Measurements from ENCODE around the gene MECR.

DNA sequence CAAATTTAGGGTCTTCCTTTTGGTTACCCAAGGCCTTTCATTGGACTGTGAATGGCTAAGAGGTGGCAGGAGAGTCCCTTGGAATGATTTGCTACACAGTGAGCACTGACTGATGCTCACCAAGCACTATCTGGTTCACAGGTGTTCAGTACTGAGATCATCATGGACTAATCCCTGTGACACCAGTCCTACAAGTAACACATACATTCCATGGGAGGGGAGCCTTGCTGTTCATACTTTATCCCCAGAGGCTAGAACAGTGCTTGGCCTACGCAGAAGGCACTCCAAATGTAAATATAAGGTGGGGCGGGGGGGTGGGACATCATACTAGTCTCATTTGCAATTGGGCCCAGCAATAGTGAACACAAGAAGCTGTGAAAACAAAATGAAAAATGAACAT lies 86.6 kb downstream of the MECR start:
- TF ChIP-seq CTCF (IDR thresholded peaks at IDR 0.05) (no peak), POLR2A (IDR thresholded peaks at IDR 0.05) (no peak), POLR2AphosphoS5 (IDR thresholded peaks at IDR 0.05; ENCODE audit: insufficient read depth in 1 of 2, low read depth in 1 of 2) (no peak)

All from vagina (tissue), 2 donors.